Stimulated activated CD8-positive, alpha-beta memory T cell treated with anti-CD3 and anti-CD28 coated beads, Interleukin-12 subunit alpha, Interleukin-12 subunit beta, amount 100 ng/mL, for 24 hours (primary cell): ENCODE results near the gene OTOP2.
"Not testable (repeated sequence)": the region's sequence is repeated elsewhere in the genome, so short reads cannot be mapped to it uniquely, and the experiment has no call there.

Experiments
- DNase-seq: peaks from one replicate; pipeline ENCODE4 v3.0.0-alpha.2; 2020; ENCODE audit errors: extremely low read depth

OTOP2 gene

GRCh38 chr17:74951680-74952421, 27.8 kb downstream of the OTOP2 start:
- no peak for DNase-seq

- no peak for DNase-seq
Measured at GRCh38 chr17:74952431-74953133, 28.5 kb downstream of the OTOP2 start.

- no peak for DNase-seq
Measured at GRCh38 chr17:74953134-74953687, 29.1 kb downstream of the OTOP2 start.

- no peak for DNase-seq
Measured at GRCh38 chr17:74954115-74954514, 30.0 kb downstream of the OTOP2 start.

- no peak for DNase-seq
Measured at GRCh38 chr17:74954665-74955421, 30.8 kb downstream of the OTOP2 start.

GRCh38 chr17:74956093-74956492, 32.0 kb downstream of the OTOP2 start:
- DNase-seq = no peak

- peak; percentile 51 for DNase-seq
Measured at GRCh38 chr17:74957935-74958740, 34.1 kb downstream of the OTOP2 start.

GRCh38 chr17:74959826-74960515, 35.9 kb downstream of the OTOP2 start:
- DNase-seq = no peak

GRCh38 chr17:74960570-74961342, 36.7 kb downstream of the OTOP2 start:
- no peak for DNase-seq

GRCh38 chr17:74961657-74962350, 37.7 kb downstream of the OTOP2 start:
- peak; percentile 57 for DNase-seq

GRCh38 chr17:74962622-74963394, 38.7 kb downstream of the OTOP2 start:
- DNase-seq = no peak

GRCh38 chr17:74963656-74964055, 39.6 kb downstream of the OTOP2 start:
- DNase-seq = no peak

- DNase-seq = no peak
Measured at GRCh38 chr17:74964246-74964761, 40.2 kb downstream of the OTOP2 start.

- no peak for DNase-seq
Measured at GRCh38 chr17:74964988-74965622, 41.0 kb downstream of the OTOP2 start.

- no peak for DNase-seq
Measured at GRCh38 chr17:74968361-74968780, 44.3 kb downstream of the OTOP2 start.

GRCh38 chr17:74969501-74969900, 45.4 kb downstream of the OTOP2 start:
- not testable (repeated sequence) for DNase-seq

GRCh38 chr17:74970395-74970794, 46.3 kb downstream of the OTOP2 start:
- no peak for DNase-seq
